HG02885 (cell line): ENCODE results near the gene CD74.

Source experiments
- ATAC-seq: cut with Tn5 transposase; IDR thresholded peaks from one replicate; pipeline ENCODE4 v1.9.1; 2021; ENCODE audit warnings: mild to moderate bottlenecking; ENCODE audit not compliant: unreplicated experiment, poor library complexity

CD74 gene

GRCh38 chr5:150398722-150399523 is 13.8 kb downstream of the CD74 start:
- peak; percentile 73 for ATAC-seq

GRCh38 chr5:150397782-150398721 is 14.7 kb downstream of the CD74 start:
- ATAC-seq = no peak

DNA sequence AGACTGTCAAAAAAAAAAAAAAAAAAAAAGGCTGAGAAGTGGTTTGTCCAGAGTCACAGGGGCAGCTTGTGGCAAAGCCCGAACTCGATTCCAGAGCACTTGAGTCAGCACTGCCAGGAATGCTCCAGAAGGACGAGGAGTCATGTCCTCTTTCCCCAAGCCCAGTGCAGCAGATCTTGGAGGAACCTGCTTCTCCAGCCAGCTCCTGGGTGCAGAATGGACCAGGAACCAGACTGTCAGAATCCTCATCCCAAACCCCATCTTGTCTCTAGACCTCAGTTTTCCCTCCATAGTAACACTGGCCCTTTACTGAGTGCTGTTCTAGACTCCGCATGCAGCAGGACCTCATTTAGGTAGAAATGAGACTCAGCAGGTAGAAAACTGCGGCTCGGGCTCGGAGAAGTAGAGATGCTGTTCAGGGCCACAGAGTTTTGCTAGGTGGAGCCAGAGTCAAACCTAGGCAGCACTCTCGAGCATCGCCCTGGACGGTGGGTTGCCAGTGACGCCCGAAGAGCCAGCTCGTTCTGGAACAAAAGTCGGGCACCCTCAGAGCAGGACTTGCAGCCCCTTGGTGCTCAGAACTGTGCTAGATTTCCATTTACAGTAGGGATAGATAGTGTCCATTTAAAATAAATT is 15.4 kb downstream of the CD74 start:
- ATAC-seq = no peak

- no peak for ATAC-seq
These were observed 16.4 kb downstream of the CD74 start for GRCh38 chr5:150396267-150396666.

DNA sequence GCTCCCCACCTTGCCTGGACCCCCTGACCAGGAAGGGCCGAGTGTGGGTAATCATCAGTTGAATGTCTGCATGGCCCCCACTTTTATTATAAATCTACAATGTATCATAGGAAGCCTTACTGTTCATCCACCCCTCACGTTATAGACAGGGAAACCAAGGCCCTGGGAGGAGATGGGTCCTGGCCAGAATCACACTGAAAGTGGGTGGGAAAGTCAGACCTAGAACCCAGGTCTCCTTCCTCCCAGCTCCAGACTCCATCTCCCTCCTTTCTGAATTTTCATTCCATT is 17.1 kb downstream of the CD74 start:
- no peak for ATAC-seq

DNA sequence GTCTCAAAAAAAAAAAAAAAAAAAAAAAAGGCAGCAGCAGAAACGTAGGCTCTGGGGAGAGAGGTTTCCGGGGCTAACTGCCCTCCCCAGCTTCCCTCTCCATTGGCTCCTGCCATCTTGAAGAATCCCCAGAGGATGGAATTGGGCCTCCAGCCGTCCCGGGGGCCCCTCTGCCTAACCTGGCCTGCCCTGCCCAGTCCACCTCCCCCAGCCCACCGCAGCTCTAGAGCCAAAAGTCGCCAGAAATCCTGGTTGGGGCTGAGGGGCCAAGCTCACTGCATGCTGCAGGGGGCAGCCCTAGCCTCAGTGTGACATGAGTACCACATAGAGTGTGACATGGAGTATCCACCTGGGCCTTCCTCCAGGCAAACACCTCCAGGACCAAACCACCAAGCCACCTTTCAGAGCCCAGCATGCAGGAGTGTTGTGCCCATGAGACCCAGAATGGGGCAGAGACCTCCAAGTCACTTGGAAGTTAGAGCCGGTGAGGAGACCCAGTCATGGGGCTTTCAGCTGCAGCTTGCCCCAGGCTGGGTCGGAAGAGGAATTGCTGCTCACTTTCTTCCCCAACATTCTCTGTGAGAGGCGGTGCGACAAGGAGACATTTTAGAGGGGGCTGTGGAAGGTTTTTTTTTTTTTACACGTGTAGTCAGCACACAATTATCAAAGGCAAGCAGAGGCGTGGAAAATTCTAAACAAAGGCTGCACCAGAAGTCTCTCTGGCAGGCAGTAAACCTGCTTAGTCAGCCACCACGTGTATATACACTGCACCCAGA is 17.6 kb downstream of the CD74 start:
- ATAC-seq = no peak

DNA sequence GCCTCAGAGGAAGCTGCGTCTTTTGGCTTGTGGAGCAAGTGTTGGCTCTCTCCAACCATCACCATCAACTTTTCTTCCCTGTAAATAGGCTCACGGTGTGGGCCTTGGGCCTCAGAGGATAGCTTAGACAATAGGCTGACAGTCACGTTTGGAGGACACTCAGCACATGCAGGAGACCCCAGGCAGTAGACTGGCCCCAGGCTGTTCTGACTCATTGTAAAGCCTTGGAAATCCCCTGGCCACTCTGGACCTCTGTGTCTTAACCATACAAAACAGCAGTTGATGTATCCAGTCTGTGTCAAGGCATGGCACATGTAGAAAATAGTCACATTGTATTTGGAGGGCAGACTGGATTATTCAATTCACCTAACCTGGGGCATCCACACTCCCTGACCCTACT is 18.6 kb downstream of the CD74 start:
- peak; percentile 49 for ATAC-seq

- no peak for ATAC-seq
These were observed 19.5 kb downstream of the CD74 start for GRCh38 chr5:150393096-150393645.

GRCh38 chr5:150392680-150393079 is 20.0 kb downstream of the CD74 start:
- no peak for ATAC-seq

DNA sequence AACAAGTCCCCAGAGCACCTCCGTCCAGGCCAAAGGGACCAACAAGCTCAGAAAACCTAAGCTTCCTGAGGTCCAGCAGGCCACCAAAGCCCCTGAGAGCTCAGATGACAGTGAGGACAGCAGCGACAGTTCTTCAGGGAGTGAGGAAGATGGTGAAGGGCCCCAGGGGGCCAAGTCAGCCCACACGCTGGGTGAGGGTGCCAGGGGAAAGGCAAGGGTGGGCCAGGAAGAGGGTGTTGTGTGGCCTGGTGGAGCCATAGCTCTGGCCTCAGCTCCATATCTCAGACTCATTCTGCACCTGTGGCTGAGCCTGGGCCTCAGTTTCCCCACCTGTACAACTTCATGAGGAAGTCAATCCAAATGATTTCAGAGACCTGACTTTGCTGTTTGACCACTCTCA is 20.7 kb downstream of the CD74 start:
- no peak for ATAC-seq

- ATAC-seq = no peak
These were observed 21.5 kb downstream of the CD74 start for GRCh38 chr5:150391064-150391834.

GRCh38 chr5:150389531-150390266 is 23.0 kb downstream of the CD74 start:
- no peak for ATAC-seq

GRCh38 chr5:150386024-150386855 is 26.5 kb downstream of the CD74 start:
- ATAC-seq = no peak

DNA sequence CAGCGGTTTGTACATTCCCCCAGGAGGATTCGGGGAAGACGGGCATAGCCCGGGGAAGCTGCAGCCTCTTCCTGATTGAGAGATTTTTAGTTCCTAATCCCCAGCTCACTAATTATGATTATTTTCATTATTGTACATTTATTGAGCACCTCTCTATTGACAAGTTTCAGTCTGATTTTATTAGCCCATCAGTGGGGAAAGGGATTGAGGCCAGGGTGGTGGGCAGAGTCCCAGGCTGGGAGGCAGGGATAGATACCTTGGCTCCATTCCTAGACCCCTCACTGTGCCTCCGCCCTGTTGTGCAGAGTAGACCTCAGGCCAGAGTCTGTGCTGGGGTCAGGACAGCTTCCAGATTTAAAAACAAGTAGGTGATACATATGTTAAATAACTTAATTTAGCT is 28.0 kb downstream of the CD74 start:
- ATAC-seq = no peak

GRCh38 chr5:150377964-150378694 is 34.6 kb downstream of the CD74 start:
- no peak for ATAC-seq

DNA sequence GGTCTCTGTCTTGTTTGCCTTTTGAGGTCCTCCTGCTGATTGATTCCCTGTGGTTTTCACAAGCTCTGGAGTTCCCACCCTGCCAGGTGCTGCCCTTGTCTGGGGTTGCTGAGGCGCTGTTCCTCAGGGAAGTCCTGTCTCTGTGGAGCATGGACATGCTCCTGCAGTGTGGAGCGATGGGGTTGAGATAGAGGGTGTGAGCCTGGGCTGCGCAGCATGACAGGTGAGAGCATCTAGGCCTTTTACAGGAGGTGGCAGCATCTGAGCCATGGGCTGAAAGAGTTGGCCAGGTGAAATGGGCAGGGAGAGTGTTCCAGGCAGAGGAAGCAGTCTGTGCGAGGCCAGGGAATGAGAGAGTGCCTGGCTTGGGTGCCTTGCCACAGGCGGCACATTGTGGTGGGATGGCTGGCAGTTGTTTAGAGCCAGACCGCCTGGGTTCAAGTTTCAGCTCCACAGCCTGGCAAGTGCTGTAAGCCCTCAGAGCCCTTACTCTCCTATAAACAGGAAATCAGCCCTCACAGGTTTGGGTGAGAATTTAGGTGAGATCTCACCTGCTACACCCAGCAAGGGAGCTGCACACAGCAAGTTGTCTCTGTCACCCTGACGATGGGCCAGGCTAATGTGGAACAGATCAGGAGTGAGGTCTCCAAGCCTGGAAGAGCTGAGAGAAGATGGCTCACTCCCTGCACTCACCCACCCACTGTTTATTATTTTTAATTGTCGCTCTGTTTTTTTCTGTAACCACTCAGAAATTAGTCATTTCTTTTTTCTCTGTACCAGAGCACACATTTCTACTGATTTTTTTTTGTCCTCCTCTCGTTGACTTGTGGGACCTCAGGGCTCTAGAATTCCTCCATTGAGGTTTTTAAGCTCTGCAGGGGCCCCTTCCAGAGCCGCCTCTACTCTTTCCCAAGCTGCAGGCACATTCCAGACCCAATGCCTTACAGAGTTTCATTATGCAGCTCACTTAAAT is 35.6 kb downstream of the CD74 start:
- no peak for ATAC-seq
